K562 (cell line): Measurements from ENCODE around the gene BCAS1. TPM values are rescaled to one million over a fixed set of nuclear protein-coding genes. Genes with fewer than 3 reads are reported as not detected.
A peak's percentile ranks its signal among the peaks of the same experiment; 100 is the strongest.

Experiments used
- ARID1B ChIP-seq: fragments of 450-650 bp; IDR thresholded peaks from 2 replicates; pipeline ENCODE4 v1.6.1; 2016; ENCODE audit warnings: antibody characterized with exemption, mild to moderate bottlenecking, inconsistent platforms
- CBX1 ChIP-seq: sonication (generic); IDR thresholded peaks from 2 replicates; pipeline ENCODE4 v1.6.1; 2016; ENCODE audit warnings: antibody characterized with exemption, low read depth, mild to moderate bottlenecking
- CHD2 ChIP-seq: IDR thresholded peaks from 2 replicates; pipeline ENCODE4 v1.6.1; 2011; ENCODE audit warnings: low read depth, low read length
- DPF2 ChIP-seq: fragments of 450-650 bp; IDR thresholded peaks from 2 replicates; pipeline ENCODE4 v1.6.1; 2016
- EZH2 ChIP-seq: IDR thresholded peaks from 2 replicates; pipeline ENCODE4 v1.6.1; 2012; ENCODE audit warnings: low read depth, mild to moderate bottlenecking, inconsistent platforms, low read length, borderline replicate concordance
- KAT2B ChIP-seq: IDR thresholded peaks from one replicate; pipeline ENCODE4 v1.6.1; 2012; ENCODE audit warnings: low read depth, mild to moderate bottlenecking, control low read depth, inconsistent platforms, low read length, moderate library complexity
- MCM3 ChIP-seq: fragments of 450-650 bp; IDR thresholded peaks from 2 replicates; pipeline ENCODE4 v1.6.1; 2016
- NONO ChIP-seq, 2 experiments: fragments of 200-400 bp in 1 of 2; fragments of 450-650 bp in 1 of 2; formaldehyde crosslinking in 1 of 2; IDR thresholded peaks; 2 replicates each; pipeline ENCODE4 v1.6.1; 2017; ENCODE audit warnings: low read depth in 2 of 2, mild to moderate bottlenecking in 2 of 2, moderate library complexity in 2 of 2, low read length in 1 of 2
- NR2C1 ChIP-seq, 2 experiments: fragments of 450-650 bp; IDR thresholded peaks; 2 replicates each; pipeline ENCODE4 v1.6.1; 2017; ENCODE audit warnings: mild to moderate bottlenecking in 2 of 2, antibody characterized with exemption in 1 of 2, inconsistent platforms in 1 of 2, missing compliant biosample characterization in 1 of 2, missing genetic modification characterization in 1 of 2
- NR4A1 ChIP-seq, 2 experiments: fragments of 250-450 bp in 1 of 2; fragments of 450-650 bp in 1 of 2; sonication (Bioruptor Pico) in 1 of 2; IDR thresholded peaks; 2 replicates each; pipeline versions ENCODE4 v1.4.0 to v1.6.1; 2016 to 2020; ENCODE audit warnings: mild to moderate bottlenecking in 2 of 2, missing compliant biosample characterization in 1 of 2, missing genetic modification characterization in 1 of 2, moderate library complexity in 1 of 2
- POLR2B ChIP-seq: fragments of 450-650 bp; IDR thresholded peaks from 2 replicates; pipeline ENCODE4 v1.6.1; 2018; ENCODE audit warnings: low read depth; ENCODE audit not compliant: partially characterized antibody
- RBFOX2 ChIP-seq: fragments of 200-400 bp; formaldehyde crosslinking; IDR thresholded peaks from 2 replicates; pipeline ENCODE4 v1.6.1; 2017; ENCODE audit warnings: low read depth, mild to moderate bottlenecking, low read length, moderate library complexity
- RBM25 ChIP-seq: fragments of 200-400 bp; formaldehyde crosslinking; IDR thresholded peaks from 2 replicates; pipeline ENCODE4 v1.6.1; 2018; ENCODE audit warnings: low read length, low read depth, moderate library complexity; ENCODE audit not compliant: severe bottlenecking
- RHOXF2B ChIP-seq: fragments of 250-450 bp; sonication (Bioruptor Pico); conservative IDR thresholded peaks from 2 replicates; pipeline ENCODE4 v1.5.1; 2021
- SMAD4 ChIP-seq: fragments of 250-450 bp; sonication (Bioruptor Pico); conservative IDR thresholded peaks from 2 replicates; pipeline ENCODE4 v1.8.0; 2021; ENCODE audit warnings: inconsistent platforms, mild to moderate bottlenecking, moderate library complexity
- SMARCB1 ChIP-seq: IDR thresholded peaks from 2 replicates; pipeline ENCODE4 v1.6.1; 2011; ENCODE audit warnings: improper control_type of control experiment, low read depth; ENCODE audit not compliant: insufficient read length
- SP2 ChIP-seq: IDR thresholded peaks from 2 replicates; pipeline ENCODE4 v1.6.1; 2011; ENCODE audit warnings: mild to moderate bottlenecking, low read depth, low read length, moderate library complexity; ENCODE audit not compliant: poor library complexity, severe bottlenecking; ENCODE audit errors: extremely low read depth
- THAP12 ChIP-seq: fragments of 250-450 bp; sonication (Bioruptor Pico); IDR thresholded peaks from 2 replicates; pipeline ENCODE4 v1.9.0; 2021; ENCODE audit warnings: mild to moderate bottlenecking, inconsistent platforms
- ZNF197 ChIP-seq: fragments of 200-800 bp; sonication (Bioruptor generic); IDR thresholded peaks from 2 replicates; pipeline ENCODE4 v1.6.1; 2016; ENCODE audit warnings: low read depth, missing genetic modification characterization, missing compliant biosample characterization
- ZNF253 ChIP-seq: fragments of 250-450 bp; sonication (Bioruptor Pico); conservative IDR thresholded peaks from 2 replicates; pipeline ENCODE4 v1.6.1; 2021; ENCODE audit warnings: mild to moderate bottlenecking
- ZNF384 ChIP-seq: IDR thresholded peaks from 2 replicates; pipeline ENCODE4 v1.6.1; 2012; ENCODE audit warnings: low read depth, low read length, improper control_type of control experiment
- ZNF398 ChIP-seq: fragments of 250-450 bp; sonication (Bioruptor Pico); IDR thresholded peaks from 2 replicates; pipeline ENCODE4 v1.8.0; 2021; ENCODE audit warnings: moderate library complexity, mild to moderate bottlenecking, inconsistent platforms
- ZNF431 ChIP-seq: sonication (generic); formaldehyde crosslinking; IDR thresholded peaks from 2 replicates; pipeline ENCODE4 v1.8.0; 2022; ENCODE audit warnings: mild to moderate bottlenecking, missing genetic modification reagents
- polyA plus RNA-seq, 8 experiments: library from polyadenylated mRNA; depleted of rRNA in 4 of 8; stranded (reverse) in 5 of 8; unstranded in 3 of 8; fragments of >200 nt; fragmentation: Nextera tagmentation in 2 of 8; fragmentation: Illumina TruSeq in 1 of 8; extraction: Ambion mirVana in 2 of 8; extraction: Trizol in 1 of 8; gene quantifications; 2 replicates each; pipeline versions ENCODE4 v1.2.1 to v1.2.3, GENCODE V29; 2011 to 2014; ENCODE audit warnings: inconsistent platforms in 1 of 8, missing spikeins in 1 of 8
- total RNA-seq, 7 experiments: library from RNA; depleted of rRNA in 6 of 7; stranded (reverse); fragments of >200 nt in 6 of 7; fragmentation: Illumina TruSeq in 2 of 7; extraction: Trizol in 2 of 7; gene quantifications; 2 replicates each; pipeline versions ENCODE4 v1.2.1 to v1.2.3, GENCODE V29; 2011 to 2021; ENCODE audit warnings: low replicate concordance in 1 of 7

The BCAS1 gene
- total and polyA plus RNA-seq, 9 of the 15 experiments (the other 6 are each of a cell fraction or from before 2014, with no cell fraction given), result 0.18 to 2.3 (median 0.93) TPM

- TF ChIP-seq ZNF253 (no peak), MCM3 (no peak), ARID1B (peak; percentile 93), ZNF398 (CRISPR knock-in tag) (no peak), NR4A1 (CRISPR knock-in tag; IDR thresholded peaks at IDR 0.05) (no peak), NR4A1 (tag; IDR thresholded peaks at IDR 0.05) (peak; percentile 71; the same call in 1 of the 2 replicates), THAP12 (CRISPR knock-in tag) (no peak), CHD2 (no peak), POLR2B (no peak), EZH2 (no peak), SMAD4 (peak; percentile 85), SP2 (no peak), NONO (IDR thresholded peaks at IDR 0.05; ENCODE audit: low read depth in 2 of 2, low read length in 1 of 2) (no peak), ZNF197 (CRISPR knock-in tag) (peak; percentile 72; the same call in 1 of the 2 replicates), KAT2B (no peak), RHOXF2B (CRISPR knock-in tag) (no peak), DPF2 (peak; percentile 85), CBX1 (no peak), ZNF384 (no peak; the same call in 1 of the 2 replicates), SMARCB1 (no peak), RBFOX2 (peak; percentile 4), ZNF431 (no peak), RBM25 (no peak), NR2C1 (IDR thresholded peaks at IDR 0.05) (no peak), NR2C1 (tag; IDR thresholded peaks at IDR 0.05) (peak; percentile 13; the same call in 1 of the 2 replicates)
These were observed 153.0 kb downstream of the BCAS1 start (continued) for GRCh38 chr20:53917145-53918019.
